ENCODE measurements around the gene LMCD1.

The LMCD1 gene

GRCh38 chr3:8563146-8563545, 61.5 kb downstream of the LMCD1 start:
- DNase-seq: no peak

GRCh38 chr3:8563597-8563996, 62.0 kb downstream of the LMCD1 start:
- DNase-seq: no peak

- DNase-seq: no peak
These were observed 63.8 kb downstream of the LMCD1 start for GRCh38 chr3:8565376-8565775.

- no peak for DNase-seq
These were observed 66.4 kb downstream of the LMCD1 start for GRCh38 chr3:8567784-8568575.

- DNase-seq: peak; percentile 41 to 66
These were observed 69.6 kb downstream of the LMCD1 start for GRCh38 chr3:8571256-8571655.

- DNase-seq: no peak
These were observed 71.8 kb downstream of the LMCD1 start for GRCh38 chr3:8573342-8573926.

- DNase-seq: no peak
These were observed 72.5 kb downstream of the LMCD1 start for GRCh38 chr3:8574040-8574669.

GRCh38 chr3:8574670-8575322, 73.2 kb downstream of the LMCD1 start:
- no peak for DNase-seq

GRCh38 chr3:8575364-8576104, 73.9 kb downstream of the LMCD1 start:
- no peak for DNase-seq

- DNase-seq: no peak
These were observed 74.8 kb downstream of the LMCD1 start for GRCh38 chr3:8576436-8576835.

GRCh38 chr3:8576841-8577571, 75.4 kb downstream of the LMCD1 start:
- no peak for DNase-seq

- no peak for DNase-seq
These were observed 76.7 kb downstream of the LMCD1 start for GRCh38 chr3:8578282-8578681.

- DNase-seq: no peak
These were observed 77.5 kb downstream of the LMCD1 start for GRCh38 chr3:8579096-8579495.

- no peak for DNase-seq
These were observed 78.3 kb downstream of the LMCD1 start for GRCh38 chr3:8579943-8580342.

- peak in 1 of 2 donors; percentile 37 for DNase-seq
These were observed 78.8 kb downstream of the LMCD1 start for GRCh38 chr3:8580434-8580833.

GRCh38 chr3:8581373-8581772, 79.8 kb downstream of the LMCD1 start:
- DNase-seq: no peak

- DNase-seq: no peak
These were observed 80.3 kb downstream of the LMCD1 start for GRCh38 chr3:8581806-8582445.

GRCh38 chr3:8584661-8585060, 83.0 kb downstream of the LMCD1 start:
- no peak for DNase-seq

GRCh38 chr3:8589880-8590556, 88.4 kb downstream of the LMCD1 start:
- DNase-seq: no peak

GRCh38 chr3:8593021-8593827, 91.6 kb downstream of the LMCD1 start:
- no peak for DNase-seq
